ENCODE results near the gene CD52. TPM values are rescaled to one million over a fixed set of nuclear protein-coding genes. Genes with fewer than 3 reads are reported as not detected.

The CD52 gene
- total RNA-seq, 1 donor = not detected

DNA sequence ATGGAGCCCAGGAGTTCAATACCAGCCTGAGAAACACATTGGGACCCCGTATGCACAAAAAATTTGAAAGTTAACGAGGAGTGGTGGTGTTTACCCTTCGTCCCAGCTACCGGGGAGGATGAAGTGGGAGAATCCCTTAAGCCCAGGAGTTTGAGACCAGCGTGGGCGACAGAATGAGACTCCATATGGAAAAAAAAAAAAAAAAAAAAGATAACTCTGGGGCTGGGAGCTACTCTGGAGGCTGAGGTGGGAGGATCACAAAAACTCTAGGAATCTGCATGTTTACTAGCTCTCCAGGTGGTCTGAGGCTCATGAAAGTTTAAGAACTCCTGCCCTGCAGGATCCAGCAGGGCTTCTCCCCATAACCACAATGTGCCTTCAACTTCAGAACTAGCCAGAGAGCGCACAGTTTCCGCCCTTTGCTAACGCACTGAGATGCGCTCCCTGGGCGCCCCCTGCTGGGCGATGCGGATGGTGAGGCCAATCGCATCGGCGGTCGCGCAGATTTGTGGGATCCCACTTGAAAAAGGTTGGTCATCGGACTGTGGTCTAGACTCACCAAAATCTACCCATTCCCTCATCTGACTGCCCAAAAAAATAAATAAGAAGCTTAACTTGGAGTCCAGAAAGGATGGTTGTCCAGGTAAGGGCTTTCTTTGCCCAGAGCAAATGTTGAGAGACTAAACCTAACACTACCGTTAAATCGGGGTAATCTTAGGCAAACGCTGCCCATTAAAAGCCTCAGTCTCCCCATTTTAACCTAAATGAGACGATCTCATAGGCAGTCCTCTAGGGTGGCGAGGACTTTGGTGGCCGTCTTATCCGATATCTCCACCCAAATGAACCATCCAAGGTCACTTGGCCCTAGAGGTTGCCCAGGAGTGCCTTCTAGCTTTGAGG is 46.0 kb downstream of the CD52 start:
- no peak overlapping the region for H3K4me3 ChIP-seq (ENCODE audit: low read depth, low read length)
- TF ChIP-seq, protein P1, sequence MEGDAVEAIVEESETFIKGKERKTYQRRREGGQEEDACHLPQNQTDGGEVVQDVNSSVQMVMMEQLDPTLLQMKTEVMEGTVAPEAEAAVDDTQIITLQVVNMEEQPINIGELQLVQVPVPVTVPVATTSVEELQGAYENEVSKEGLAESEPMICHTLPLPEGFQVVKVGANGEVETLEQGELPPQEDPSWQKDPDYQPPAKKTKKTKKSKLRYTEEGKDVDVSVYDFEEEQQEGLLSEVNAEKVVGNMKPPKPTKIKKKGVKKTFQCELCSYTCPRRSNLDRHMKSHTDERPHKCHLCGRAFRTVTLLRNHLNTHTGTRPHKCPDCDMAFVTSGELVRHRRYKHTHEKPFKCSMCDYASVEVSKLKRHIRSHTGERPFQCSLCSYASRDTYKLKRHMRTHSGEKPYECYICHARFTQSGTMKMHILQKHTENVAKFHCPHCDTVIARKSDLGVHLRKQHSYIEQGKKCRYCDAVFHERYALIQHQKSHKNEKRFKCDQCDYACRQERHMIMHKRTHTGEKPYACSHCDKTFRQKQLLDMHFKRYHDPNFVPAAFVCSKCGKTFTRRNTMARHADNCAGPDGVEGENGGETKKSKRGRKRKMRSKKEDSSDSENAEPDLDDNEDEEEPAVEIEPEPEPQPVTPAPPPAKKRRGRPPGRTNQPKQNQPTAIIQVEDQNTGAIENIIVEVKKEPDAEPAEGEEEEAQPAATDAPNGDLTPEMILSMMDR (IDR thresholded peaks at IDR 0.05; ENCODE audit: insufficient read depth, low read depth, low read length) = peak; percentile 97
- DNase-seq (ENCODE audit: low read depth) = peak; percentile 61

DNA sequence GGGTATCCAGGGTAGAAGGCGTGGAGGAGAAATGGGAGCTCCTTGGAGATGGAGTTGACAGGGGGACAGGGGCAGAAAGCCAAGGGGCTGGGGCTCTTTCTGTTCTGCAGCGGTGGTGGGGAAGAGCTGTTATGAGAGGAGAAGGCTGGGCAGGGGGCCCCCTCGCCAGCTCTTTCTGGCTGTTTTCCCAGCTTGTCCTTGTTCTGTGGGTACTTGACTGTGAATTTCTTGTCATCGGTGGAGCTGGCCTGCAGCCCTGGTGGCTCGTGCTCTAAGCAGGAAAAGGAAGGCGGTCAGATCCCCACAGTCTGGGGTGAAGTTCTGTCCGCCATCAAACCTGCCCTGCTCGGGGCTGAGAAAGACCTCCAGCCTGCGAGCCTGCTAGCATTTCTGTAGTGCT is 47.2 kb downstream of the CD52 start:
- no peak for DNase-seq (ENCODE audit: low read depth)
- no peak overlapping the region for H3K4me3 ChIP-seq (ENCODE audit: low read depth, low read length)
- TF ChIP-seq, protein P1 (IDR thresholded peaks at IDR 0.05; ENCODE audit: insufficient read depth, low read depth, low read length) = no peak

DNA sequence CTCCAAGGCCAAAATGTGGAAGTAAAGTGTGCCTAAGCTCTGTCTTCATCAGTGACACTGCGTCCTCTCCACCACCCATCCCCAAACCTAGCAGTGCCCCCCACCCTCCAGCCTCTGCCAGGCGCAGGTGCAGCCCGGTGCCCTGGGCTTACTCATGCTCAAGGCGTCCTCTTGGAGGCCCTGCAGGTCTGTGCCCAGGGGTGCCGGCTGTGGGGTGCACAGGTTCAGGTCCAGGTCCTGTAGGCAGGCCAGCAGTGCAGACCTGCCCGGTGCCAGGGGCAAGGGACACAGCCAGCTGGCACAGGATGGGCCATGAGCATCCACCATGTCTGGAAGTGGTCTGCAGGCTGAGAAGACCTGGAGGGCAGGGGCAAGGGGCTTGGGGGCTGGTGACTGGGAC is 49.7 kb downstream of the CD52 start:
- DNase-seq (ENCODE audit: low read depth) = no peak
- TF ChIP-seq, protein P1 (IDR thresholded peaks at IDR 0.05; ENCODE audit: insufficient read depth, low read depth, low read length) = no peak
- H3K4me3 ChIP-seq (ENCODE audit: low read depth, low read length) = no peak overlapping the region

DNA sequence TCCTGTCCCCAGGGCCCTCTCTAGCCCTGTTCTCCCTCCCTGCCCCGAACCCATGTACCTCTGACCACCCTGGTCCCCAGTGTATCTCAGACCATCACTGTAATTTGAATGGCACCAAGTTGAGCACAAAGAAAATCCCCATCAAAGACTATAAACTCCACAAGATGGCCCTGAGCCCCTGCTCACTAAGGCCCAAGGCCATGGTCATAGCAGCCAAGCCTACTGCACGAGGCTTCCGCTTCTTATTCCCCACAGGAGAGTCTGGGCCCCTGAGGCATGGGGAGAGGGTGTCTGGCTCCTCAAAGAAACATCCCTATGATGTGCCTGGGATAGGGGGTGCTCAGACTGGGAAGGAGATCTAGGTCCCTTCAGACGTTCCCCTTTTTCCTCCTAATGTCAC is 50.2 kb downstream of the CD52 start:
- TF ChIP-seq, protein P1 (IDR thresholded peaks at IDR 0.05; ENCODE audit: insufficient read depth, low read depth, low read length) = no peak
- DNase-seq (ENCODE audit: low read depth) = no peak
- no peak overlapping the region for H3K4me3 ChIP-seq (ENCODE audit: low read depth, low read length)

DNA sequence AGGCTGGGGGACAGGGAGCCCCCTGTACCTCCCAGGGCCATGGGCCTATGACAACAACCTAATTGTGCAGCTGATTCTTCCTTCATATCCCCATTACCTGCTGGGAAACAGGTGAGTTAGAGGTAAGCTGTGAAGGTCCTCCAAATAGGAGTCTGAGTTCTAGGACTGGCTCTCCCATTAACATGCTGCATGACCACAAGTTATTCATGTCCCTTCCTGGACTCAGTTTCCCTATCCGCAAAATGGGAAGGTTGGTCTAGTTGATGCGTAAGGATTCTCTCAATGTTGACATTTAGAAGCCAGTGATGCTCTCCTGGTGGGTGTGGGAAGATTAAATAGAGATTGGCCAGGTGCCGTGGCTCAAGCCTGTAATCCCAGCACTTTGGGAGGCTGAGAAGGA is 50.7 kb downstream of the CD52 start:
- no peak overlapping the region for H3K4me3 ChIP-seq (ENCODE audit: low read depth, low read length)
- DNase-seq (ENCODE audit: low read depth) = no peak
- TF ChIP-seq, protein P1 (IDR thresholded peaks at IDR 0.05; ENCODE audit: insufficient read depth, low read depth, low read length) = no peak

Other genes with a start within 250 kb of the CD52 start
- gene PDIK1L, start 206.1 kb upstream of the CD52 start, total RNA-seq = 2.6 and 4.8 TPM in 2 replicates
- gene FAM110D, start 158.9 kb upstream of the CD52 start, total RNA-seq = under 0.01 TPM in 1 of 2 replicates, not detected in the other
- not detected in 2 replicates for gene C1orf232, start 149.0 kb upstream of the CD52 start, total RNA-seq
- gene ZNF593, start 148.1 kb upstream of the CD52 start, total RNA-seq = 20.3 and 26.4 TPM in 2 replicates
- 0.32 TPM in 1 of 2 replicates, not detected in the other for gene ZNF593OS, start 146.1 kb upstream of the CD52 start, total RNA-seq
- gene CNKSR1, start 140.5 kb upstream of the CD52 start, total RNA-seq = 0.32 TPM in 1 of 2 replicates, not detected in the other
- gene CATSPER4, start 127.4 kb upstream of the CD52 start, total RNA-seq = not detected in 2 replicates
- 9.3 and 13.0 TPM in 2 replicates for gene CEP85, start 83.8 kb upstream of the CD52 start, total RNA-seq
- 18.1 and 26.4 TPM in 2 replicates for gene SH3BGRL3, start 37.9 kb upstream of the CD52 start, total RNA-seq
- 2.9 and 5.6 TPM in 2 replicates for gene UBXN11, start 11.3 kb upstream of the CD52 start, total RNA-seq
- gene CRYBG2, start 36.2 kb downstream of the CD52 start, total RNA-seq = not detected in 2 replicates
- not detected in 2 replicates for gene ZNF683, start 54.8 kb downstream of the CD52 start, total RNA-seq
- gene LIN28A, start 92.9 kb downstream of the CD52 start, total RNA-seq = not detected in 2 replicates
- 57.7 and 69.1 TPM in 2 replicates for gene DHDDS, start 114.4 kb downstream of the CD52 start, total RNA-seq
- 223 and 252 TPM in 2 replicates for gene HMGN2, start 154.5 kb downstream of the CD52 start, total RNA-seq
- gene RPS6KA1, start 211.8 kb downstream of the CD52 start, total RNA-seq = 3.2 and 6.9 TPM in 2 replicates